Cardiac muscle cell (in vitro differentiated cells and primary cell): ENCODE data around the gene ZNF24. TPM values are rescaled to one million over a fixed set of nuclear protein-coding genes. Genes with fewer than 3 reads are reported as not detected.

Experiments
- DNase-seq, 2 donors: peaks; one replicate each; pipeline versions ENCODE4 v3.0.0 to v3.0.0-alpha.2; 2010 to 2017; ENCODE audit warnings: low read depth in 1 of 2, low spot score in 1 of 2
- H3K27ac ChIP-seq: fragments of 200-600 bp; sonication (generic); 2 replicates; pipeline ENCODE4 v1.5.1; 2016
- H3K27me3 ChIP-seq: fragments of 200-600 bp; sonication (generic); 2 replicates; pipeline ENCODE4 v1.6.0; 2016; ENCODE audit warnings: control low read depth
- H3K36me3 ChIP-seq: fragments of 200-600 bp; sonication (generic); 2 replicates; pipeline ENCODE4 v1.5.1; 2016; ENCODE audit warnings: control low read depth
- H3K4me1 ChIP-seq: fragments of 200-600 bp; sonication (generic); 2 replicates; pipeline ENCODE4 v1.8.1; 2017; ENCODE audit warnings: low read depth, mild to moderate bottlenecking, mixed run types
- H3K4me3 ChIP-seq: fragments of 200-600 bp; sonication (generic); 2 replicates; pipeline ENCODE4 v1.5.1; 2016; ENCODE audit warnings: mild to moderate bottlenecking
- H3K9me3 ChIP-seq: fragments of 200-600 bp; sonication (generic); 2 replicates; pipeline ENCODE4 v1.5.1; 2017; ENCODE audit warnings: low read depth, mild to moderate bottlenecking, control low read depth
- polyA plus RNA-seq: library from polyadenylated mRNA; unstranded; fragments of >200 nt; fragmentation: Nextera tagmentation; extraction: Ambion mirVana; gene quantifications from 2 replicates; pipeline ENCODE4 v1.2.1, GENCODE V29; 2016
- total RNA-seq: library from RNA; depleted of rRNA; stranded (reverse); fragments of >200 nt; gene quantifications from 2 replicates; pipeline ENCODE4 v1.2.3, GENCODE V29; 2016
- TF ChIP-seq, protein P1 (sequence below): IDR thresholded peaks from 2 replicates; pipeline ENCODE4 v1.5.1; 2012; ENCODE audit warnings: low read depth, mild to moderate bottlenecking, low read length

The ZNF24 gene
- total and polyA plus RNA-seq, 2 experiments from 2014 or later: 38.5 to 41.1 TPM

DNA sequence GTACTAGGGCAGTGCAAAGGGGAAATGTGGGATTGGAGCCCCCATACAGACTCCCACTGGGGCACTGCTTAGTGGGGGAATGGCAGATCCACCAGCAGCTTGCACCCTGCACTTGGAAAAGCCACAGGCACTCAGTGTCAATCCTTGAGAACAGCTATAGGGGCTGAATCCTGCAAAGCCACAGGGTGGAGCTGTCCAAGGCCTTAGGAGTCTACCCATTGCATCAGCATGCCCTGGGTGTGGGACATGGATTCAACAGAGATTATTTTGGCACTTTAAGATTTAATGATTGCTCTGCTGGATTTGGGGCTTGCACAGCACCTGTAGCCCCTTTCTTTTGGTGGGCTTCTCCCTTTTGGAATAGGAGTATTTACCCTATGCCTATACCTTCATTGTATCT, 8.6 kb upstream of the ZNF24 start:
- Histone ChIP-seq H3K9me3 (no peaks in the 10 kb centered on the region), H3K27ac (no peak overlapping the region), H3K27me3 (no peaks in the 10 kb centered on the region), H3K36me3 (no peaks in the 10 kb centered on the region), H3K4me1 (no peaks in the 10 kb centered on the region), H3K4me3 (no peak overlapping the region)
- TF ChIP-seq, protein P1, sequence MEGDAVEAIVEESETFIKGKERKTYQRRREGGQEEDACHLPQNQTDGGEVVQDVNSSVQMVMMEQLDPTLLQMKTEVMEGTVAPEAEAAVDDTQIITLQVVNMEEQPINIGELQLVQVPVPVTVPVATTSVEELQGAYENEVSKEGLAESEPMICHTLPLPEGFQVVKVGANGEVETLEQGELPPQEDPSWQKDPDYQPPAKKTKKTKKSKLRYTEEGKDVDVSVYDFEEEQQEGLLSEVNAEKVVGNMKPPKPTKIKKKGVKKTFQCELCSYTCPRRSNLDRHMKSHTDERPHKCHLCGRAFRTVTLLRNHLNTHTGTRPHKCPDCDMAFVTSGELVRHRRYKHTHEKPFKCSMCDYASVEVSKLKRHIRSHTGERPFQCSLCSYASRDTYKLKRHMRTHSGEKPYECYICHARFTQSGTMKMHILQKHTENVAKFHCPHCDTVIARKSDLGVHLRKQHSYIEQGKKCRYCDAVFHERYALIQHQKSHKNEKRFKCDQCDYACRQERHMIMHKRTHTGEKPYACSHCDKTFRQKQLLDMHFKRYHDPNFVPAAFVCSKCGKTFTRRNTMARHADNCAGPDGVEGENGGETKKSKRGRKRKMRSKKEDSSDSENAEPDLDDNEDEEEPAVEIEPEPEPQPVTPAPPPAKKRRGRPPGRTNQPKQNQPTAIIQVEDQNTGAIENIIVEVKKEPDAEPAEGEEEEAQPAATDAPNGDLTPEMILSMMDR: no peak
- no peak for DNase-seq

DNA sequence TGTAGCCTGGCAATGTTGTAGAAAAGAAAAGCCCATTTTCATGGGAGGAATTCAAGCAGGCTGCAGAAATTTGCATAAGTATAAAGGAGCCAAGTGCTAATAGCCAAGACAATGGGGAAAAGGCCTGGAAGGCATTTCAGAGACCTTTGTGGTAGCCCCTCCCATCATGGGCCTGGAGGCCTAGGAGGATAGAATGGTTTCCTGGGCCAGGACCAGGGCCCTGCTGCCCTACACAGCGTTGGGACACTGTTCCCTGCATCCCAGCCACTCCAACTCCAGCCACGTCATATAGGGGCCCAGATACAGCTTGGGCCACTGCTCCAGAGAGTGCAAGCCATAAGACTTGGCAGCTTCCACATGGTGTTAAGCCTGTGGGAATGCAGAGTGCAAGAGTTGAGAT, 8.1 kb upstream of the ZNF24 start:
- no peaks in the 10 kb centered on the region for H3K27me3 ChIP-seq
- DNase-seq: no peak

GRCh38 chr18:35348001-35348400, 3.8 kb upstream of the ZNF24 start:
- TF ChIP-seq, protein P1: no peak
- no peak for DNase-seq
- Histone ChIP-seq H3K4me3 (no peak overlapping the region), H3K9me3 (no peaks in the 10 kb centered on the region), H3K36me3 (no peaks in the 10 kb centered on the region), H3K27me3 (no peaks in the 10 kb centered on the region), H3K27ac (no peak overlapping the region), H3K4me1 (peaks cover 16% of the 10 kb centered on the region)

More for the DNA sequence above, 8.1 kb upstream of the ZNF24 start:
- Histone ChIP-seq H3K4me3 (no peak overlapping the region), H3K9me3 (no peaks in the 10 kb centered on the region), H3K4me1 (no peaks in the 10 kb centered on the region), H3K27ac (no peak overlapping the region), H3K36me3 (no peaks in the 10 kb centered on the region)
- TF ChIP-seq, protein P1: no peak

GRCh38 chr18:35345950-35346349, 1.7 kb upstream of the ZNF24 start:
- Histone ChIP-seq H3K4me3 (no peak overlapping the region), H3K27me3 (no peaks in the 10 kb centered on the region), H3K27ac (peak overlapping the region; percentile 100), H3K36me3 (no peaks in the 10 kb centered on the region), H3K9me3 (no peaks in the 10 kb centered on the region), H3K4me1 (peaks cover 22% of the 10 kb centered on the region)
- TF ChIP-seq, protein P1: no peak
- no peak for DNase-seq

DNA sequence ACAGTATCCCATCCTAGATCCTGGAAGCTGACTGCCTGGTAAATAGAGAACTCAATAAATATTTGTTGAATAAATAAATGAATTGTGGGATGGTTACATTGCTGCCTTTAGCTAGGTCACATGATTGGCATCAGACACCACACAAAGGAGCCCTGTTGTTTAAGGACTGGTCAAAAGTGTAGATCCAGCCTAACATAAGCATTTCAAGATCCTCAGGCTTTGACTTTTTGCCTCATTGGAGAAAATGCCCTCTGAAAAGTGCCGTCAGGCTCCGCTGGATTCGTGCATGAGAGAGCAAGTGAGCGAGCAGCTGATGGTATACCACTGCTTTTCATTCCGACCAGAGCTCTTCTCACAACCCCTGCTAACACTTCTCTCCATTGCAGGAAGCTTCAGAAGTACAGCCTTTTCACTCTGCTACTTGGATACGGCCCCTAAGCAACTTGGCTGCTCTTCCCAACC, 1.3 kb upstream of the ZNF24 start:
- no peak overlapping the region for H3K4me3 ChIP-seq
- peaks cover under 1% of the 10 kb centered on the region for H3K36me3 ChIP-seq
- H3K9me3 ChIP-seq: no peaks in the 10 kb centered on the region
- H3K4me1 ChIP-seq: peaks cover 22% of the 10 kb centered on the region
- peak overlapping the region; percentile 100 for H3K27ac ChIP-seq
- peak; percentile 44 to 70 for DNase-seq
- TF ChIP-seq, protein P1: no peak
- H3K27me3 ChIP-seq: no peaks in the 10 kb centered on the region
